Measurements from ENCODE around the gene FAM120A. TPM values are rescaled to one million over a fixed set of nuclear protein-coding genes. Genes with fewer than 3 reads are reported as not detected.

Gene FAM120A
- total and polyA plus RNA-seq, 2 of the 13 experiments (the other 11 are each of a cell fraction or from before 2014, with no cell fraction given): 41.3 to 44.4 TPM

DNA sequence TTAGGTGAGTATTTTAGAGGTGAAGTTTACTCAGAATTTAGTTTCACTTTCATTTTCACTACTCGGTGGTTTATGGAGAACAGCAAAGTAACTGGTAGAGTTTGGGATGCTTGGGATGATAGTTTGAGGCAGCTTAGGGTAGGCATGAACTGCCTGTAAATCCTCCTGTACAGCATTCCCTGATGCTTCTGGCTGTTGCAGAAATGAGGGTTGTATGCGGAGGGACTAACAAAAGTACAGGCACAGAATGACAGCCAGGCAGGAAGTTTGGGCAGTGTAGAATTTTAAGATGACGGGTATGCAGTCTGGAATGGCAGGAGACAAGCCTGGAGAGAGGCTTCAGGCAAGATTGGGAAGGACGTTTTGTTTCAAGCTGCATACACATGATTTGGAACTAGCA lies 49.9 kb downstream of the FAM120A start:
- Histone ChIP-seq H3K9me3 (ENCODE audit: low read length) (no peaks in the 10 kb centered on the region), H4K20me1 (ENCODE audit: insufficient read depth, low read length) (no peaks in the 10 kb centered on the region), H3K9ac (ENCODE audit: insufficient read depth, low read depth, low read length) (no peak overlapping the region), H3K79me2 (ENCODE audit: insufficient read depth, low read length) (no peaks in the 10 kb centered on the region), H3K4me3 (replicated peaks in 1 of 3; ENCODE audit: insufficient read depth in 1 of 3, low read depth in 2 of 3, low read length in 3 of 3) (no peak overlapping the region), H3K36me3 (replicated peaks in 1 of 2; ENCODE audit: control insufficient read depth in 1 of 2, insufficient read depth in 2 of 2, low read length in 2 of 2) (peaks cover 23 to 68% of the 10 kb centered on the region in 2 experiments), H3K4me2 (ENCODE audit: low read depth, low read length) (no peak overlapping the region), H3K4me1 (ENCODE audit: insufficient read depth, low read length) (no peaks in the 10 kb centered on the region), H3K27ac (ENCODE audit: extremely low read length, insufficient read depth, low read length) (no peak overlapping the region), H3K27me3 (ENCODE audit: control insufficient read depth in 1 of 2, insufficient read depth in 2 of 2, low read length in 2 of 2) (no peaks in the 10 kb centered on the region), H2AFZ (ENCODE audit: low read length) (no peak overlapping the region)
- intact Hi-C loops (cut with micrococcal nuclease; ENCODE audit: unreplicated experiment) (no loop called here), in situ Hi-C loops (cut with HindIII; ENCODE audit: extremely low pct_ligation_motif_present, low pct_unique_long_range_greater_than_20kb) (no loop called here)
- ChIA-PET CTCF (ENCODE audit: low intra/inter-chr PET ratio, low total read pairs) (no interaction called here), POLR2A (no interaction called here)
- TF ChIP-seq ZNF558 (CRISPR knock-in tag; IDR thresholded peaks at IDR 0.05; ENCODE audit: borderline replicate concordance) (no peak), RBM22 (optimal IDR thresholded peaks at IDR 0.05; ENCODE audit: low read length) (peak; percentile 27)
- no TSS peak for BruUV-seq (replicated peaks)
- FAIRE-seq (no peak), ATAC-seq (no peak), DNase-seq (ENCODE audit: low spot score) (no peak)
- WGBS (ENCODE audit: low lambda C conversion rate): 92% methylated on average over 4 of the region's 4 CpGs

DNA sequence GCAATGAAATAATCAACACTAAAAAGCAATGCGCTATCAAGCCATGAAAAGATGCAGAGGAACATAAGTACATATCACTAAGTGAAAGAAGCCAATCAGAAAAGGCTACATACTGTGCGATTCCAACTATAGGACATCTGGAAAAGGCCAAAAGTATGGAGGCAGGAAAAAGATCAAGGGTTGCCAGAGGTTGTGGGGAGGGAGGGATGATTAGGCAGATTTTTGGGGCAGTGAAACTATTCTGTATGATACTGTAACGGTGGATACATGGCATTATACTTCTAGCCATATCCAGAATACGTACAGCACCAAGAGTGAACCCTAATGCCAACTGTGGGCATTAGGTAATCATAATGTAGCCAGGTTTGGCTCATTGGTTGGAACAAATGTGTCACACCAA lies 51.9 kb downstream of the FAM120A start:
- ChIA-PET POLR2A (no interaction called here), CTCF (ENCODE audit: low intra/inter-chr PET ratio, low total read pairs) (no interaction called here)
- Histone ChIP-seq H3K79me2 (ENCODE audit: insufficient read depth, low read length) (peaks cover 12% of the 10 kb centered on the region), H4K20me1 (ENCODE audit: insufficient read depth, low read length) (no peaks in the 10 kb centered on the region; the same call in 1 of the 2 replicates), H3K36me3 (replicated peaks in 1 of 2; ENCODE audit: control insufficient read depth in 1 of 2, insufficient read depth in 2 of 2, low read length in 2 of 2) (peaks cover 16 to 49% of the 10 kb centered on the region in 2 experiments), H3K4me3 (replicated peaks in 1 of 3; ENCODE audit: insufficient read depth in 1 of 3, low read depth in 2 of 3, low read length in 3 of 3) (no peak overlapping the region), H3K4me1 (ENCODE audit: insufficient read depth, low read length) (no peaks in the 10 kb centered on the region), H3K4me2 (ENCODE audit: low read depth, low read length) (no peak overlapping the region), H3K27me3 (ENCODE audit: control insufficient read depth in 1 of 2, insufficient read depth in 2 of 2, low read length in 2 of 2) (no peaks in the 10 kb centered on the region), H2AFZ (ENCODE audit: low read length) (no peak overlapping the region), H3K9me3 (ENCODE audit: low read length) (no peaks in the 10 kb centered on the region), H3K27ac (ENCODE audit: extremely low read length, insufficient read depth, low read length) (no peak overlapping the region), H3K9ac (ENCODE audit: insufficient read depth, low read depth, low read length) (no peak overlapping the region)
- no peak for DNase-seq (ENCODE audit: low spot score)
- in situ Hi-C loops (cut with HindIII; ENCODE audit: extremely low pct_ligation_motif_present, low pct_unique_long_range_greater_than_20kb): no loop called here
- BruUV-seq (replicated peaks): no TSS peak
- ATAC-seq: no peak
- intact Hi-C loops (cut with micrococcal nuclease; ENCODE audit: unreplicated experiment): no loop called here
- no peak for FAIRE-seq
- WGBS (ENCODE audit: low lambda C conversion rate): 95% methylated on average over 4 of the region's 4 CpGs
- no peak for TF ChIP-seq PCBP2 (optimal IDR thresholded peaks at IDR 0.05; ENCODE audit: low read depth, low read length, poor library complexity, severe bottlenecking)
- TF ChIP-seq, protein P1, sequence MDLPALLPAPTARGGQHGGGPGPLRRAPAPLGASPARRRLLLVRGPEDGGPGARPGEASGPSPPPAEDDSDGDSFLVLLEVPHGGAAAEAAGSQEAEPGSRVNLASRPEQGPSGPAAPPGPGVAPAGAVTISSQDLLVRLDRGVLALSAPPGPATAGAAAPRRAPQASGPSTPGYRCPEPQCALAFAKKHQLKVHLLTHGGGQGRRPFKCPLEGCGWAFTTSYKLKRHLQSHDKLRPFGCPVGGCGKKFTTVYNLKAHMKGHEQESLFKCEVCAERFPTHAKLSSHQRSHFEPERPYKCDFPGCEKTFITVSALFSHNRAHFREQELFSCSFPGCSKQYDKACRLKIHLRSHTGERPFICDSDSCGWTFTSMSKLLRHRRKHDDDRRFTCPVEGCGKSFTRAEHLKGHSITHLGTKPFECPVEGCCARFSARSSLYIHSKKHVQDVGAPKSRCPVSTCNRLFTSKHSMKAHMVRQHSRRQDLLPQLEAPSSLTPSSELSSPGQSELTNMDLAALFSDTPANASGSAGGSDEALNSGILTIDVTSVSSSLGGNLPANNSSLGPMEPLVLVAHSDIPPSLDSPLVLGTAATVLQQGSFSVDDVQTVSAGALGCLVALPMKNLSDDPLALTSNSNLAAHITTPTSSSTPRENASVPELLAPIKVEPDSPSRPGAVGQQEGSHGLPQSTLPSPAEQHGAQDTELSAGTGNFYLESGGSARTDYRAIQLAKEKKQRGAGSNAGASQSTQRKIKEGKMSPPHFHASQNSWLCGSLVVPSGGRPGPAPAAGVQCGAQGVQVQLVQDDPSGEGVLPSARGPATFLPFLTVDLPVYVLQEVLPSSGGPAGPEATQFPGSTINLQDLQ (CRISPR knock-in tag; IDR thresholded peaks at IDR 0.05): no peak
- TF ChIP-seq, protein P2, sequence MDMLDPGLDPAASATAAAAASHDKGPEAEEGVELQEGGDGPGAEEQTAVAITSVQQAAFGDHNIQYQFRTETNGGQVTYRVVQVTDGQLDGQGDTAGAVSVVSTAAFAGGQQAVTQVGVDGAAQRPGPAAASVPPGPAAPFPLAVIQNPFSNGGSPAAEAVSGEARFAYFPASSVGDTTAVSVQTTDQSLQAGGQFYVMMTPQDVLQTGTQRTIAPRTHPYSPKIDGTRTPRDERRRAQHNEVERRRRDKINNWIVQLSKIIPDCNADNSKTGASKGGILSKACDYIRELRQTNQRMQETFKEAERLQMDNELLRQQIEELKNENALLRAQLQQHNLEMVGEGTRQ (IDR thresholded peaks at IDR 0.05; ENCODE audit: low read depth, low read length): no peak
- TF ChIP-seq, protein P2 (CRISPR knock-in tag; IDR thresholded peaks at IDR 0.05; ENCODE audit: borderline replicate concordance): no peak
- TF ChIP-seq ZBTB2 (CRISPR knock-in tag; IDR thresholded peaks at IDR 0.05; ENCODE audit: low read depth): no peak
- TF ChIP-seq ZNF180 (CRISPR knock-in tag; IDR thresholded peaks at IDR 0.05; ENCODE audit: borderline replicate concordance, low read depth): no peak

Measured in HepG2 (cell line).